Keratinocyte (primary cell): ENCODE results near the gene HERC3. TPM values are rescaled to one million over a fixed set of nuclear protein-coding genes. Genes with fewer than 3 reads are reported as not detected.

Source experiments
- DNase-seq: peaks from one replicate; pipeline ENCODE4 v3.0.0-alpha.2; 2011; ENCODE audit warnings: low read depth, missing footprints, low spot score
- FAIRE-seq: peaks from 2 replicates; lab custom pipeline; 2011; peaks lifted over from hg19 to GRCh38; lab: Jason Lieb, UNC
- H2AFZ ChIP-seq: 2 replicates; pipeline ENCODE4 v1.6.0; 2012; ENCODE audit warnings: low read length, control low read depth, inconsistent platforms; ENCODE audit not compliant: control insufficient read depth
- H3K27ac ChIP-seq: 2 replicates; pipeline ENCODE4 v1.5.1; 2011; ENCODE audit warnings: low read length; ENCODE audit not compliant: control insufficient read depth, insufficient read depth
- H3K27me3 ChIP-seq: 3 replicates; pipeline ENCODE4 v1.6.0; 2011; ENCODE audit warnings: low read length; ENCODE audit not compliant: control insufficient read depth, insufficient read depth; ENCODE audit errors: extremely low read depth
- H3K36me3 ChIP-seq, 2 experiments: 2 replicates in 1 of 2; 3 replicates in 1 of 2; pipeline ENCODE4 v1.5.1; 2011; ENCODE audit warnings: low read length in 2 of 2, mild to moderate bottlenecking in 1 of 2; ENCODE audit not compliant: control insufficient read depth in 2 of 2, insufficient read depth in 2 of 2; ENCODE audit errors: extremely low read depth in 1 of 2
- H3K4me1 ChIP-seq: 3 replicates; pipeline ENCODE4 v1.5.1; 2011; ENCODE audit warnings: low read length; ENCODE audit not compliant: control insufficient read depth, insufficient read depth; ENCODE audit errors: extremely low read depth
- H3K4me2 ChIP-seq: 3 replicates; pipeline ENCODE4 v1.6.0; 2011; ENCODE audit warnings: low read depth, low read length; ENCODE audit not compliant: control insufficient read depth, insufficient read depth; ENCODE audit errors: extremely low read depth
- H3K4me3 ChIP-seq, 3 experiments: fragments of 200-600 bp in 1 of 3; sonication (generic) in 1 of 3; 2 replicates in 2 of 3; 3 replicates in 1 of 3; pipeline ENCODE4 v1.5.1; 2011 to 2016; ENCODE audit warnings: low read length in 3 of 3, mild to moderate bottlenecking in 3 of 3, control low read depth in 2 of 3, inconsistent platforms in 1 of 3, low read depth in 1 of 3, mixed read lengths in 1 of 3, mixed run types in 1 of 3, moderate library complexity in 1 of 3; ENCODE audit not compliant: control insufficient read depth in 2 of 3, insufficient read depth in 2 of 3; ENCODE audit errors: extremely low read depth in 1 of 3
- H3K79me2 ChIP-seq: 2 replicates; pipeline ENCODE4 v1.6.0; 2012; ENCODE audit warnings: low read length; ENCODE audit not compliant: control insufficient read depth, insufficient read depth
- H3K9ac ChIP-seq: 3 replicates; pipeline ENCODE4 v1.6.0; 2011; ENCODE audit warnings: low read length; ENCODE audit not compliant: control insufficient read depth, insufficient read depth; ENCODE audit errors: extremely low read depth
- H3K9me1 ChIP-seq: 3 replicates; pipeline ENCODE4 v1.6.0; 2011; ENCODE audit warnings: low read length; ENCODE audit not compliant: control insufficient read depth, insufficient read depth; ENCODE audit errors: extremely low read depth
- H3K9me3 ChIP-seq: 2 replicates; pipeline ENCODE4 v1.5.1; 2012; ENCODE audit warnings: low read depth, low read length; ENCODE audit not compliant: control insufficient read depth
- H4K20me1 ChIP-seq: 3 replicates; pipeline ENCODE4 v1.6.0; 2011; ENCODE audit warnings: low read length; ENCODE audit not compliant: control insufficient read depth, insufficient read depth; ENCODE audit errors: extremely low read depth
- CTCF ChIP-seq, 3 experiments: IDR thresholded peaks in 1 of 3; conservative IDR thresholded peaks in 1 of 3; optimal IDR thresholded peaks in 1 of 3; 2 replicates in 2 of 3; 3 replicates in 1 of 3; pipeline versions ENCODE3 to v1.5.1; 2011; ENCODE audit warnings: low read length in 3 of 3, mild to moderate bottlenecking in 3 of 3, moderate library complexity in 2 of 3, control low read depth in 1 of 3, inconsistent platforms in 1 of 3; ENCODE audit not compliant: insufficient read depth in 2 of 3; ENCODE audit errors: extremely low read depth in 1 of 3
- EZH2 ChIP-seq: IDR thresholded peaks from one replicate; pipeline ENCODE4 v1.6.1; 2012; ENCODE audit warnings: inconsistent platforms, mild to moderate bottlenecking, low read length, moderate library complexity
- dilution Hi-C: fragments of 300-500 bp; cut with MboI; formaldehyde crosslinking; loops from one replicate; pipeline ENCODE4 v1.7.0; 2020; ENCODE audit warnings: low sequenced_read_pairs; ENCODE audit not compliant: extremely low pct_ligation_motif_present
- polyA plus RNA-seq, 5 experiments: library from polyadenylated mRNA; depleted of rRNA in 3 of 5; stranded (reverse) in 3 of 5; stranded (forward) in 1 of 5; unstranded in 1 of 5; fragments of >200 nt; gene quantifications; 1 replicate in 1 of 5; 2 replicates in 3 of 5; 3 replicates in 1 of 5; pipeline versions ENCODE4 v1.2.1 to v1.2.3, GENCODE V29; 2011 to 2012; ENCODE audit warnings: missing spikeins in 2 of 5, low read depth in 1 of 5, low replicate concordance in 1 of 5

Gene HERC3
- polyA plus RNA-seq, 1 donor (not counting 4 experiments of a cell fraction or from before 2014, with no cell fraction given): 26.3 TPM

GRCh38 chr4:88751258-88752075 lies 159.2 kb downstream of the HERC3 start:
- H3K4me3 ChIP-seq: no peak overlapping the region
- no peak overlapping the region for H3K27ac ChIP-seq
- no peak for FAIRE-seq
- H2AFZ ChIP-seq: no peak overlapping the region
- no peaks in the 10 kb centered on the region for H3K9me3 ChIP-seq
- dilution Hi-C loops: no loop called here
- H3K36me3 ChIP-seq: peaks cover 0 to 3% of the 10 kb centered on the region in 2 experiments
- no peaks in the 10 kb centered on the region for H3K9me1 ChIP-seq
- no peaks in the 10 kb centered on the region for H3K79me2 ChIP-seq
- no peak for DNase-seq
- no peak for TF ChIP-seq CTCF (optimal IDR thresholded peaks at IDR 0.05 in 1 of 3, IDR thresholded peaks at IDR 0.05 in 1 of 3, conservative IDR thresholded peaks at IDR 0.05 in 1 of 3; ENCODE audit: extremely low read depth in 1 of 3, insufficient read depth in 2 of 3, low read length in 3 of 3)
- no peak for TF ChIP-seq EZH2
- H3K4me1 ChIP-seq: no peaks in the 10 kb centered on the region
- no peaks in the 10 kb centered on the region for H3K27me3 ChIP-seq
- no peak overlapping the region for H3K4me2 ChIP-seq
- no peak overlapping the region for H3K9ac ChIP-seq
- H4K20me1 ChIP-seq: no peaks in the 10 kb centered on the region

GRCh38 chr4:88752076-88752463 lies 159.8 kb downstream of the HERC3 start:
- Histone ChIP-seq H3K9me3 (no peaks in the 10 kb centered on the region), H3K9me1 (no peaks in the 10 kb centered on the region), H3K4me2 (no peak overlapping the region), H3K79me2 (no peaks in the 10 kb centered on the region), H3K27ac (no peak overlapping the region), H3K36me3 (peaks cover 0 to 3% of the 10 kb centered on the region in 2 experiments), H4K20me1 (no peaks in the 10 kb centered on the region), H3K27me3 (no peaks in the 10 kb centered on the region), H3K4me1 (no peaks in the 10 kb centered on the region), H3K9ac (no peak overlapping the region), H3K4me3 (no peak overlapping the region), H2AFZ (no peak overlapping the region)
- DNase-seq (no peak), FAIRE-seq (no peak)
- dilution Hi-C loops: no loop called here
- TF ChIP-seq EZH2 (no peak), CTCF (optimal IDR thresholded peaks at IDR 0.05 in 1 of 3, IDR thresholded peaks at IDR 0.05 in 1 of 3, conservative IDR thresholded peaks at IDR 0.05 in 1 of 3; ENCODE audit: extremely low read depth in 1 of 3, insufficient read depth in 2 of 3, low read length in 3 of 3) (no peak)
